ENCODE results near the gene FNDC7. TPM values are rescaled to one million over a fixed set of nuclear protein-coding genes. Genes with fewer than 3 reads are reported as not detected.

The FNDC7 gene
- total and polyA plus RNA-seq, 9 of the 15 experiments (the other 6 are each of a cell fraction or from before 2014, with no cell fraction given) = not detected

- H3K27ac ChIP-seq (ENCODE audit: extremely low read depth, low read depth, low read length) = peak overlapping the region; percentile 59; the same call in 2 of the 3 replicates
- CTCF ChIA-PET (ENCODE audit: low intra/inter-chr PET ratio) = no interaction called here
- H3K9me3 ChIP-seq (replicated peaks; ENCODE audit: control insufficient read depth, insufficient read depth, low read depth, low read length) = peaks cover 20% of the 10 kb centered on the region
- no peak overlapping the region for H3K4me3 ChIP-seq
- no TSS peak for BruUV-seq (replicated peaks)
- no peak overlapping the region; a peak in 1 of 4 replicates for H3K9ac ChIP-seq (ENCODE audit: insufficient read depth in 1 of 2, low read depth in 2 of 2, low read length in 2 of 2)
- FAIRE-seq (peak; percentile 66), DNase-seq (ENCODE audit: extremely low read depth in 1 of 4, low spot score in 3 of 4) (peak; percentile 28 to 67 (median 48)), ATAC-seq (peak; percentile 81)
- peak overlapping the region; percentile 11; the same call in 1 of the 2 replicates for H3K4me2 ChIP-seq (ENCODE audit: insufficient read depth, low read length)
- no peaks in the 10 kb centered on the region for H4K20me1 ChIP-seq (replicated peaks; ENCODE audit: control insufficient read depth, insufficient read depth, low read length)
- POLR2A ChIA-PET = interaction anchor here (0.9 to 1.0 kb wide), 4 partner anchors 12 to 45 kb away, joined by 3 read pairs; no protein-coding TSS in a partner anchor
- 29% methylated on average over 3 of the region's 3 CpGs for WGBS (ENCODE audit: insufficient coverage, low coverage, missing lambda C conversion rate)
- no peak overlapping the region for H2AFZ ChIP-seq (ENCODE audit: low read depth, low read length)
- no peaks in the 10 kb centered on the region for H3K9me1 ChIP-seq (ENCODE audit: control insufficient read depth, insufficient read depth, low read length)
- no peaks in the 10 kb centered on the region for H3K79me2 ChIP-seq (ENCODE audit: control insufficient read depth, insufficient read depth, low read length)
- H3K36me3 ChIP-seq (ENCODE audit: control insufficient read depth, insufficient read depth, low read length) = peaks cover 69% of the 10 kb centered on the region
- H3K4me1 ChIP-seq (replicated peaks in 1 of 2; ENCODE audit: control insufficient read depth in 2 of 2, insufficient read depth in 2 of 2, low read length in 2 of 2) = peaks cover 3 to 11% of the 10 kb centered on the region in 2 experiments; a peak in 3 of 5 replicates
- intact Hi-C loops (cut with micrococcal nuclease) = no loop called here
- in situ Hi-C loops (cut with MboI) = no loop called here
- no peaks in the 10 kb centered on the region for H3K27me3 ChIP-seq (ENCODE audit: control insufficient read depth in 2 of 2, insufficient read depth in 2 of 2, low read length in 2 of 2)
- no peak for TF ChIP-seq FOXJ3 (CRISPR knock-in tag; IDR thresholded peaks at IDR 0.05)
- no peak for TF ChIP-seq KDM4B (IDR thresholded peaks at IDR 0.05; ENCODE audit: borderline replicate concordance in 2 of 2, low read depth in 1 of 2)
- TF ChIP-seq, protein P1, sequence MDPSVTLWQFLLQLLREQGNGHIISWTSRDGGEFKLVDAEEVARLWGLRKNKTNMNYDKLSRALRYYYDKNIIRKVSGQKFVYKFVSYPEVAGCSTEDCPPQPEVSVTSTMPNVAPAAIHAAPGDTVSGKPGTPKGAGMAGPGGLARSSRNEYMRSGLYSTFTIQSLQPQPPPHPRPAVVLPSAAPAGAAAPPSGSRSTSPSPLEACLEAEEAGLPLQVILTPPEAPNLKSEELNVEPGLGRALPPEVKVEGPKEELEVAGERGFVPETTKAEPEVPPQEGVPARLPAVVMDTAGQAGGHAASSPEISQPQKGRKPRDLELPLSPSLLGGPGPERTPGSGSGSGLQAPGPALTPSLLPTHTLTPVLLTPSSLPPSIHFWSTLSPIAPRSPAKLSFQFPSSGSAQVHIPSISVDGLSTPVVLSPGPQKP (CRISPR knock-in tag; IDR thresholded peaks at IDR 0.05) = no peak
- no peak for TF ChIP-seq TFE3 (CRISPR knock-in tag; IDR thresholded peaks at IDR 0.05)
- no peak for TF ChIP-seq ZNF133 (CRISPR knock-in tag; IDR thresholded peaks at IDR 0.05)
- peak; percentile 83 for TF ChIP-seq JUND (IDR thresholded peaks at IDR 0.05; ENCODE audit: borderline replicate concordance, low read depth, low read length)
- TF ChIP-seq JUND (tag; IDR thresholded peaks at IDR 0.05; ENCODE audit: borderline replicate concordance, low read depth, low read length) = peak; percentile 68; the same call in 2 of the 3 replicates
- TF ChIP-seq TSC22D4 (tag; IDR thresholded peaks at IDR 0.05) = no peak
- TF ChIP-seq, protein P2, sequence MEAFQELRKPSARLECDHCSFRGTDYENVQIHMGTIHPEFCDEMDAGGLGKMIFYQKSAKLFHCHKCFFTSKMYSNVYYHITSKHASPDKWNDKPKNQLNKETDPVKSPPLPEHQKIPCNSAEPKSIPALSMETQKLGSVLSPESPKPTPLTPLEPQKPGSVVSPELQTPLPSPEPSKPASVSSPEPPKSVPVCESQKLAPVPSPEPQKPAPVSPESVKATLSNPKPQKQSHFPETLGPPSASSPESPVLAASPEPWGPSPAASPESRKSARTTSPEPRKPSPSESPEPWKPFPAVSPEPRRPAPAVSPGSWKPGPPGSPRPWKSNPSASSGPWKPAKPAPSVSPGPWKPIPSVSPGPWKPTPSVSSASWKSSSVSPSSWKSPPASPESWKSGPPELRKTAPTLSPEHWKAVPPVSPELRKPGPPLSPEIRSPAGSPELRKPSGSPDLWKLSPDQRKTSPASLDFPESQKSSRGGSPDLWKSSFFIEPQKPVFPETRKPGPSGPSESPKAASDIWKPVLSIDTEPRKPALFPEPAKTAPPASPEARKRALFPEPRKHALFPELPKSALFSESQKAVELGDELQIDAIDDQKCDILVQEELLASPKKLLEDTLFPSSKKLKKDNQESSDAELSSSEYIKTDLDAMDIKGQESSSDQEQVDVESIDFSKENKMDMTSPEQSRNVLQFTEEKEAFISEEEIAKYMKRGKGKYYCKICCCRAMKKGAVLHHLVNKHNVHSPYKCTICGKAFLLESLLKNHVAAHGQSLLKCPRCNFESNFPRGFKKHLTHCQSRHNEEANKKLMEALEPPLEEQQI (IDR thresholded peaks at IDR 0.05) = 0 out of 2 replicates have a peak, but pooled peaks have one; percentile 27
- TF ChIP-seq ZNF696 (CRISPR knock-in tag; conservative IDR thresholded peaks at IDR 0.05) = no peak
- no peak for TF ChIP-seq ZBTB1 (CRISPR knock-in tag; IDR thresholded peaks at IDR 0.05; ENCODE audit: borderline replicate concordance, low read depth)
- no peak for TF ChIP-seq TEAD2 (tag; IDR thresholded peaks at IDR 0.05)
- TF ChIP-seq HLTF (IDR thresholded peaks at IDR 0.05) = no peak
- no peak for TF ChIP-seq MAZ (CRISPR knock-in tag; conservative IDR thresholded peaks at IDR 0.05 in 1 of 2, IDR thresholded peaks at IDR 0.05 in 1 of 2)
- TF ChIP-seq KDM5B (IDR thresholded peaks at IDR 0.05; ENCODE audit: insufficient replicate concordance, low read depth, low read length) = no peak
- peak; percentile 96 for TF ChIP-seq ADNP (tag; IDR thresholded peaks at IDR 0.05)
- TF ChIP-seq RBM14 (IDR thresholded peaks at IDR 0.05; ENCODE audit: borderline replicate concordance, insufficient read depth, low read depth, low read length) = no peak
Measured at GRCh38 chr1:108780937-108781574, 68.3 kb downstream of the FNDC7 start.
